Hematopoietic multipotent progenitor cell treated with erythropoietin and hydrocortisone succinate and interleukin-3 and kit ligand, for 4 days (in vitro differentiated cells): ENCODE results near the gene ABHD4.
"Not testable (repeated sequence)": the region's sequence is repeated elsewhere in the genome, so short reads cannot be mapped to it uniquely, and the experiment has no call there.

Experiments used
- DNase-seq: peaks from one replicate; pipeline ENCODE4 v3.0.0-alpha.2; 2015

Gene ABHD4

DNA sequence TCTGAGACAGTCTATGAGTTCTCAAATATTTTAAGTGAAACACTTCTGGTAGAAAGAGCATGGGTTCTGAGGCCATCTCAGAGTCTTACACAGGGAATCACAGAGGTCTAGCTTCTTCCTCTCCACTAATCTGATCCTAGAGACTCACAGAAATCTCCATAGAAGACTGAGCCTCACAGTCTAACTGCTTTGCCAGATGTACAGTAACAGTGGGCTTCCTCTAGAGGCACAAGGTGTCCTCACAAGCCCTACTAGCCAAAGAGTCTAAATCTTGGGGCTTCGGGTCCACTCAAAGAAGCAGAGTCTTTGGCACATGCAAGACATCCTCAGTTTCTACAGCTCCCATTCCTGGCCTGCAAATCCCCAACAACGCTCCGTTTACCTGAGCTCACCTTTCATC lies 32.0 kb downstream of the ABHD4 start:
- DNase-seq, result no peak

DNA sequence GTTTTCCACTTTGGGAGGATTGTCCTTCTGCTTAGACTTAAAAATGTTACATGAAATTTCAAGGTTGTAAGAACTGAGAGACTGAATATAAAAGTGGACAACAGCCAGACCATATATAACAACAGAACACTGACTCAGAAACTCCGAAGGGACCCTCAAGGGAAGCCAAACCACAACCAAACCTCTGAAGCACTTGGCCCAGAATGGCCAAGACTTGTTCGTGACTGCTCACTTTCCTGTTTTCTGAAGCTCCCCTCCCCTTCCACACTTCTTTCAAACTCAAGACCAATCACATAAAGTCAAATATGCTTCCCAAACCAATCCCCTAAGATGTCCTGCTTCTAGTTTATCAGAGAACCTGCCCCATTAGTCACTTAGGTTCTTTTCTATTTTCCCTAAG lies 32.4 kb downstream of the ABHD4 start:
- DNase-seq, result no peak

DNA sequence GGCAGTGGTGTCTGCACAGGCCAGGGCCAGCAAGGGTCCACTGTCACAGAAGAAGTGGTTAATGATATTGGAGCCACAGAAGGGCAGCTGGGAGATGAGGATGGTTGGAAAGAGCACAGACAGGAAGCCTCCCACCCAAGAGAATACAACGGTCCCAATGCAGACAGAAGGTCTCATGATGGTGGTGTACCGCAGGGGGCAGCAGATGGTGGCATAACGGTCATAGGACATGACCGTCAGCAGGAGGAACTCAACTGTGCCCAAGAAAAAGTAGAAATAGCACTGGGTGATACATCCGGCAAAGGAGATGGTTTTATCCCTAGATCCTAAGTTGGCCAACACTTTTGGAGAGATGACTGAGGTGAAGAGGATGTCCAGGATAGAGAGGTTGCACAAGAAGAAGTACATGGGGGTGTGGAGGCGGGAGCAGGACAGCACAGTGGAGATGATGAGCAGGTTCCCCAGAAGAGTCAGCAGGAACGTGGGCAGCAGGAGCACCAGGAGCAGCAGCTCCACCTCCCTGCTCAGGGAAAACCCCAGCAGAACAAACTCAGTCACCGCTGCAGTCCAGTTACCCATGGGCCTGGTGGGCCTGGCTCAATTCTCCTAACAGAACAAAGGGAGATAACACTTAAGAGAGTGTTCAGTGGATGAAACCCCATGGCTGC lies 36.3 kb downstream of the ABHD4 start:
- DNase-seq, result no peak

DNA sequence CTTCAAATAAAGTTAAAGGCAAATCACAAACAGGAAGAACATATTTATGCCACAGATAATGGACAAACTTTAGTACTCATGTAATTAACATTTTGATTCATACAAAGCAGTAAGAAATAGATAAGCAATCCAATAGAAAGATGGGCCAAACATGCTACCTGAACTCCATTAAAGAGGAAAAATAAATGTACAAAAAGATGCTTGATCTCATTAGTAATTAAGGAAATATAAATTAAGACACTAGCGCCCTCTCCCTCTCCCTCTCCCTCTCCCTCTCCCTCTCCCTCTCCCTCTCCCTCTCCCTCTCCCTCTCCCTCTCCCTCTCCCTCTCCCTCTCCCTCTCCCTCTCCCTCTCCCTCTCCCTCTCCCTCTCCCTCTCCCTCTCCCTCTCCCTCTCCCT lies 37.9 kb downstream of the ABHD4 start:
- not testable (repeated sequence) for DNase-seq

DNA sequence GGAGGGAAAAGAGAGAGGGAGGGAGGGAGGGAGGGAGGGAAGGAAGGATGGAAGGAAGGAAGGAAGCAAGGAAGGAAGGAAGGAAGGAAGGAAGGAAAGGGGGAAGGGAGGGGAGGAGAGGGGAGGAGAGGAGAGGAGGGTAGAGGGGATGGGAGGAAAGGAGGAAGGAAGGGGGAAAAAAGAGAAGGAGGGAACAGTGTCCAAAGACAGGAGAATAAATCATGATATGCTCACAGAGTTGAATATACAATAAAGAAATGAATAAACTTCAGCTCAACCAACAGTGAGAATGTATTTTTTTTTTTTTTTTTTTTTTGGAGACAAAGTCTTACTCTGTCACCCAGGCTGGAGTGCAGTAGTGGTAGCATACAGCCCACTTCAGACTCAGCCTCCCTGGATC lies 42.1 kb downstream of the ABHD4 start:
- no peak for DNase-seq

DNA sequence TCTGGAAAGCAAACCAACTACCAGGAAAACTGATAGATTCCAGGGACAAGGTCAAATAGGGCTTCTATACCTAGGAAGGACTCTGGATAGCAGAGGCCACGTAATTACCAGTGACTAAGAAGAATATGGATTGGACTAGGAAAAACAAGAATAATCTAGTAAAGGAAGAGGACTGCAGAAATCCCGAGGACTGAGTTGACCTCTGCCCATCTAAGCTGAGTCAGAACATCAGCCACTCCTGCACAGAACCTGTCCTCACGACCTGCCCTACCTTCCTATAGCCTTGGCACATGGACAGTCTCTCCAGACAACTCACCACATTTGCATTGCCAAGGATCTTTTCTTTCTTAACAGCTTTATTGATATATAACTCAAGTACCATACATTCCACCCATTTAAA lies 43.7 kb downstream of the ABHD4 start:
- no peak for DNase-seq

DNA sequence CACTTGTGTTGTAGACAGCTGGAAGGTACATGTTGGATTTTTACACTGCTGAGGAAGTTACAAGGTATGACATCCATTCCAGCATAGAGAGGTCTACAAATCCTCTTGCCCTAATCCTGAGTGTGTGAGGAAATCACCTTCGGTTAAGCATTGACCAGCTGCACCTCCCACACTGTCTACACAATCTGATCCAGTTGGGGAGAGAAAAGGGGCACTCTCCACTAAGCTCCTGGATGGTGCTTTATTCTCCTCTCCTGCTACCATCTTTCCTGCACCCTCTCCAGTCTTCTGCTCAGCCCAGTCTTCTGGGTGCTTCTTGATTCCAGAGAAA lies 46.2 kb downstream of the ABHD4 start, which contains the start of gene OR6J1:
OR6J1 (minus strand) TSS at position 48 of the 331 bp plus-strand sequence. CDS start 9,541 bp downstream, outside the sequence.
- no peak for DNase-seq

DNA sequence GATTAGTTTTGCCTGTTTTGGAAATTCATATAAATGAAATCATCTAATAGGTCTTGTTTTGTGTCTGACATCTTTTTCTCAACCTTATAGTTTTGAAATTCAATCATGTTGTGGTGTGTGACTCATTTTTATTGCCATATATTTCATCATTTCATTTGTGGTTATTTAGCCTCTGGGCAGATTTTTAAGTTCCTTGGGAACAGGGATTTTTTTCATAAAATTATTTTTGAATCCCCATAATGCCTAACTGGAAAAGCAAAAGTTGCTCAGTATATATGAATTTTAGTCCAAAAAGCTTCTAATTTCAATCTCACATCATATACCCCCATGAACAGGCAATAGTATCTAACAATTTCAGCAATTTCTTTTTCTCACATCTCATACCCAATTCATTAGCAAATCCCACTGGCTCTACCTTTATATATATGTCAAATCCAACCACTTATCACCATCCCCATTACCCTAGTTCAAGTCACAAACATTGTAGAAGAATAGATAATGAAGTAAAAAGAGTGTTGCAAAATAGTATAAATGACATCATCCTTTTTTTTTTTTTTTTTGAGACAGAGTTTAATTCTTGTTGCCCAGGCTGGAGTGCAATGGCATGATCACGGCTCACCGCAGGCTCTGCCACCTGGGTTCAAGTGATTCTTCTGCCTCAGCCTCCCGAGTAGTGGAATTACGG lies 48.6 kb downstream of the ABHD4 start:
- peak; percentile 17 for DNase-seq

DNA sequence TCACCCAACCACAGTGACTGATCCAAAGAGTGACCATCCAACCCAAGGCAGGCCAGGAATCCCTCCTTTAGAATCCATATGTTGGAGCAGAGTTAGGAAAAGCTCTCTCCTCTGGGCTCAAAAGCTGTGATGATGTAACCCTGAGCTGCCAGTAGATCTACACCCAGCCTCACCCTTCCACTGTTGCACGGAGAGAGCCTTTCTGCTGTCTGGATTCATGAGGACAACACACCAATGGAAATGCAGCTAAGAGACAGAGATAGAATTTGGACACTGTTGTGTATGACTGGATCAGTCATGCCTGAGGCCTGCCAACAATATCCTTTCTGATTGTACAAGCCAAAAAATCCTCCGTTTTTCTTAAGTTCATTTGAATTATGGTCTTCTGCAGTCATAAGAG lies 50.4 kb downstream of the ABHD4 start:
- DNase-seq, result no peak

DNA sequence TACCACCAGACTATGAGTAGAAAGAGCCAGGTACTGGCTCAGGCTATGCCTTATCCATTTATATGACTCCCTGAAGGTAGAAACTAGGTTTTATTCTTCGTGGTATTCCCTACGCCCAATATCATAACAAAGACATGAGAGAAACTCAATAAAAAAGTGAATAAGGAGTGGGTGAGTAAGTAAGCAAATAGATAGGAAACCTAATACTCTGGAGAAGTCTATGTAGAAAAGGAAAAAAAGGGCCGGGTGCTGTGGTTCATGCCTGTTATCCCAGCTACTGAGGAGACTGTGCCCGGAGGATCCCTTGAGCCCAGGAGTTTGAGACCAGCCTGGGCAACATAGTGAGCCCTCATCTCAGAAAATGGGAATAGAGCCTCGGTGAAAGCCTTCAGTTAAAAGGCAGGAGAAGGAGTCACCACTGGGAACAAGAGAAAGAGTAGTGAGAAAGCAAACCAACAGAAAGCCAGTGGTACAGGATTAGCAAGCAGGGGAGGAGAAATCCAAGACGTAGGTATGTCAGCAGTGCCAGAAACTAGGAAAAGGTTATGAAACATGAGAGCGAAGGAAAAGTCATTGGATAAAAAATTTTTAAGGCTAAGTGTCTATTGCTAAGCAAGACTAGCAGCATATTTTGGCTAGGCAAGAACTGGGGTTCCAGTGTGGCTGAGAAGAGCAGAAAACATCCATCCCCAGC lies 52.1 kb downstream of the ABHD4 start:
- DNase-seq, result no peak

DNA sequence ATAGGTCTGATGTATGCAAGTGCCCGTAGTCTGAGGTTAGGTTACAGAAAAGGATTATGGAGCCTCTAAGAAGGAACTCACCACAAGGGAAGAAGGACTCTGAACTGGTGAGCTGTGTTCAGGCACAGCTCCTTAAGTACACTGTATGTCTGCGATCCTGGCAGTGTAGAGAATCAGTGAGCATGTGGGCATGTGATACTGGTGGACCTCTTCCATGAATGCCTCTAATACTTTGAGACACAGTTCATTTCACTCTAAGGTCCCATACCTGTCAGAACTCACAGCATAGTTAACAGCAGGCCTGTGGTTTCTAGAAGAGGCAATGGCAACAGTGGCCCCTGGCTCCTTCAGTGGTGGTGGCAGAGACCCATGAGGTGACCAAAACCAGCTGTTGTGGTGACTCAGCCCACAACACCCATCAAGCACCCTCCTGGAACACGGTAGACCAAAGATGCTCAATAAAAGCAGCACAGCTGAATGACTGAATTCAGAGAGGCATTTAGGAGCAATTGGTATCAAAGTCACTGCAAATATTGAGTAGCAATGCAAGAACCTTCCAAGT lies 52.9 kb downstream of the ABHD4 start:
- DNase-seq, result peak; percentile 69

DNA sequence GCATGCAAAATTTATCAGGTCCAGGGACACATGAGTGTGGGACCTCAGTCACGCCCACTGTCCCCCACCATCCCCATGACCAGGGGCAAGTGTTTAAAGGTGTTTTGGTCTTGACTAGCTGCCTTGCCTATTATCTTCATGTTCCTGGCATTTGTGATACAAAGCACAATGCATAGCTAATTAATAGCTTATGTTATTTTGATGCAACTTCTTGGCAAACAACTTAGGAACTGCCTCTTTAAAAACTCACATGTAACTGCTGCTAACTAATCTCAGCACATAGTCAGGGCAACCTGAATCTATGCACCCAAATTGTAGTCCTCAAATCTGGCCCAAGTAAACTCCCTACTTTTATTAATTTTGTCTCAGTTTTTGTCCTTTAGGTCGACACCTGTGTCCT lies 53.5 kb downstream of the ABHD4 start:
- no peak for DNase-seq

DNA sequence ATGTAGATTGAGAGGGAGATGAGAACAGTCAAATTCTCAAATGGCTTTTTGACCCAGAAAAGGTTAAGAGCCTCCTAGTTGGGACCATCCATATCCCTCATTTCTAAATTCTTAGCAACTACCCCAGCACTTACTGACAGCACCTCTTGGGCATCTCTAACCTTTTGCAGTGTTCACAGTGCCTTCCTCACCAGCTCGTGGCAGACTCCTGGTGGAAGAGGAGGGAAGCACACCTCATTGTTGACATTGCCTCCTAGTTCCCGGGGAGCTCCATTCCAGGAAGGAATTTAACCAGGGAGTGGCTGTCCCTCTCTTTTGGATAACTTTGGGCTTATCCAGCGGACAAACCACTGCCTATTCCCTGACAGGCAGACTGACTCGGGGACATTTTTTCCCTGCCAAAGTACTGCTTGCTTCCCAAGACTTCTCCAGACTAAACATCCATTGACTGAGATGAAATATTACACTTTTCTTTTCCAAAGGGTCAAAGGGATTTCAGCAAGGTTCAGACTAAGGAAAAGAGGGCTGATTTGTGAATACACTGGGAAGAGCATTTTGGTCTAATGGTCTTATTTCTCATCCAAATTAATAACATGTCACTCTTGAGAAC lies 55.0 kb downstream of the ABHD4 start:
- DNase-seq, result peak; percentile 84

DNA sequence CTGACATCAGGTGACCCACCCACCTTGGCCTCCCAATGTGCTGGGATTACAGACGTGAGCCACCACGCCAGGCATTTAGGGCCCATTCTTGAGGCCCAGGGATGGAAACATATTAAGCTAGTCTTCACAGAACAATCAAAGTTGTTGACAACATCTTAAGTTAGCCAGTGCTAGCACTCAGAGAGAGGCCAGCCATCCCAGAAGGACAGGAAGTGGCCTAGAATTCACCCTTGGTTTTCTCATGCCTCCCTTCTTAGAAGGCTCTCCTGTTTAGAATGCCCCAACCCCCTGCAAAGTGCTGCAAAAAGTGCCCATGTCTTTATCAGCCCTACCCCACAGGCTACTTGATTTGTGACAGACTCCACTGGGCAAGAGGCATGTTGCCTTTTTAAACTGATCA lies 58.1 kb downstream of the ABHD4 start:
- no peak for DNase-seq

DNA sequence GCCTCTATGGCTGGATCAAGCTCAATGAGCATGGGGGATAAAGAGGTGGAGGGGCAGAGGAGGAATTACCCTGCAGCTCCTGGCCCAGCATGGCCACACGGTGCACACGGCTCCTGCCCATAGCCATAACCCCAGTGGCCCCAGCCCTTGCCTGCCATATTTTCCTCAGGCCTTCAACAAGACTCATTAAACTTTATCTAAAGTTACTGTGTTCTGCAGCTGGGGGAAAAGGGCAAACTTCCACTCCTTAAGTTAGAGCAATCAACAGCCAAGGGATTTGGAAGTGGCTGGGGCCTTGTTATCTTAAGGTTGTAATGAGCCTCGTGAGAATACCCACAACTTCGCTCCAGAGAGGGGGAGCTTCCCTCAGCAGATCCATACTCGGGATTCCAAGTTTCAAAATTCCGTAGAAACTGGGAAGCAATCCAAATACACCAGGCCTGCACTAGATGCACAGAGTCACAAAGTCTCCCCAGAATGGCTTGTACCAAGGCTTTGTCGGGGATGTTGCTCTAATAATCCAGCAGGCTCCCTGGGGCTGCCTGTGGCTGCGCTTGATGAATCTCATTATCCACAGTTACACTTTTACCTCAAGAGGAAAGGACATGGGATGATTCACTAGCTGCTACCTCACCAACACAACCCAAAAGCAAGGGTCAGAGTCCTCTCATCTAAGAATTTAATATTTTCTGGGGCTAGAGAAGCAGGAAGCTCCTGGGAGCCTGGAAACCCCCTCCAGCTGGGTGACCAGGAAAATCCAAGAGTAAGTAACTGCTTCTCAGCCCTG lies 59.0 kb downstream of the ABHD4 start:
- DNase-seq, result no peak

DNA sequence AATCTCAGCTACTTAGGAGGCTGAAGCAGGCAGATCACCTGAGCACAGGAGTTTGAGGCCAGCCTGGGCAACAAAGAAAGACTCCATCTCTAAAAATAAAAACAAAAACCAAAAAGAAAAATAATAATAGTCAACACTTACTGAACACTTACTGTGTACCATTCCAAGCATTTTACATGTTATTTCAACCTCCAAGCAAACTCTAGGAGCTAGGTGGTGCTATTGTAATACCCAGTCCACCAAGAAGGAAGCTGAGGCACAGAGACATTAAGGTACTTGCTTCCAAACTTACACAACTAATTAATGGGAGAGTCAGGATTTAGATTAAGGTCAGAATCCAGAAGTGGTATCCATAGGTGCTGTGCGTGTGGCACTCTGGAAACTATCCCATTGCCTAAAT lies 59.8 kb downstream of the ABHD4 start:
- DNase-seq, result peak; percentile 63

DNA sequence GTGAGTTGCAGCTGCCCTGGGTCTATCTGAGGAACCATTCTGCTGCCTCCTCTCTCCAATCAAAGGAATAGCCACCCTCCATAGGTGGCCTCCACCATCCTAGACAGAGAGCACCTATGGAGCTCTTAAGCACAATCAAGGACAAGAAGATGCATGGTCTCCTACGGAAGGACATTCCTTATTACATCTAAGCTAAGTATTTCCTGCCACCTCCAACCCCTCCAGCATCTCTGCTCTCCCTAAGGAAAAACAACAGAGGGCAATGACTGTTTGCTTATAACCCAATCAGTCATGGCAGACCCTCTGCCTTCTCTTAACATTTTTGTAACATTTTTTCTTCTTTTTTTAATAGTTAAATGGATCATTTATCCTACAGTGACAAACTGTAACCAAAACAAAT lies 60.8 kb downstream of the ABHD4 start:
- DNase-seq, result no peak

DNA sequence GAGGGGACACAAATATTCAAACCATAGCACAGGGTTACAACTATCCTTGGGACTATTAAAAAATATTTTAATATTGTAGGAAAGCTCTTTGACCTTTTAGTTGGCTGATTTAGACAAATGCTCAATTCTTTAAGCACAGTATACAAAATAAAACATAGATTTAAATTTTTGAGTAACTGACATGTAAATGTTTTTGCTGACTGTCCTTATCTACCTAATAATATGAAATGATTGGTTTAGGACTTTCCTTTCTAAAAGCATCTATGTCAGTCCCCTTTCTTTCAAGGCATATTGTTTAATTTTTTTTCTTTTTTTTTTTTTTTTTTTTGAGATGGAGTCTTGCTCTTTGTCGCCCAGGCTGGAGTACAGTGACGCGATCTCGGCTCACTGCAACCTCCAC lies 62.6 kb downstream of the ABHD4 start:
- DNase-seq, result no peak
